SK-N-SH (cell line): Measurements from ENCODE around the gene ERVFRD-1. TPM values are rescaled to one million over a fixed set of nuclear protein-coding genes. Genes with fewer than 3 reads are reported as not detected.
A peak's percentile ranks its signal among the peaks of the same experiment; 100 is the strongest.

ENCODE experiments used
- CTCF ChIA-PET: fragments of 300-600, 350-600 bp; formaldehyde crosslinking; extraction: SDS; loops from one replicate; lab custom pipeline; 2021; lab: Yijun Ruan, JAX
- POLR2A ChIA-PET: fragments of 350-600 bp; sonication (Branson Sonifier 250); formaldehyde crosslinking; extraction: SDS; loops from one replicate; lab custom pipeline; 2020; ENCODE audit warnings: antibody characterized with exemption, inconsistent platforms; lab: Yijun Ruan, JAX
- DNase-seq: peaks from one replicate; pipeline ENCODE4 v3.0.0; 2012
- H2AFZ ChIP-seq: fragments of 200-600 bp; sonication (generic); 2 replicates; pipeline ENCODE4 v1.8.1; 2016; ENCODE audit warnings: antibody characterized with exemption, mild to moderate bottlenecking, low read depth
- H3F3A ChIP-seq: fragments of 200-600 bp; sonication (generic); replicated peaks from 2 replicates; pipeline ENCODE3; 2016; ENCODE audit warnings: antibody characterized with exemption, mild to moderate bottlenecking; ENCODE audit not compliant: insufficient read depth
- H3K27ac ChIP-seq, 2 experiments: fragments of 200-500 bp in 1 of 2; fragments of 200-600 bp in 1 of 2; sonication (Bioruptor generic) in 1 of 2; sonication (generic), shearing (Covaris generic) in 1 of 2; 2 replicates each; pipeline versions ENCODE4 v1.5.1 to v1.6.1; 2014 to 2016; ENCODE audit warnings: low read depth in 2 of 2, inconsistent platforms in 1 of 2, low read length in 1 of 2, mild to moderate bottlenecking in 1 of 2, mixed read lengths in 1 of 2
- H3K27me3 ChIP-seq: fragments of 200-600 bp; sonication (generic), shearing (Covaris generic); 2 replicates; pipeline ENCODE4 v1.6.1; 2016; ENCODE audit warnings: mixed run types; ENCODE audit not compliant: insufficient read depth
- H3K36me3 ChIP-seq, 2 experiments: fragments of 200-500 bp in 1 of 2; fragments of 200-600 bp in 1 of 2; sonication (Bioruptor generic) in 1 of 2; sonication (generic) in 1 of 2; replicated peaks in 1 of 2; 2 replicates each; pipeline versions ENCODE3 to v1.5.1; 2014 to 2016; ENCODE audit warnings: low read length in 1 of 2, mild to moderate bottlenecking in 1 of 2; ENCODE audit not compliant: insufficient read depth in 2 of 2, control insufficient read depth in 1 of 2
- H3K4me1 ChIP-seq, 2 experiments: fragments of 200-500 bp in 1 of 2; fragments of 200-600 bp in 1 of 2; sonication (Bioruptor generic) in 1 of 2; sonication (generic), shearing (Covaris generic) in 1 of 2; 2 replicates each; pipeline versions ENCODE4 v1.5.1 to v1.6.1; 2014 to 2016; ENCODE audit warnings: low read depth in 1 of 2, low read length in 1 of 2, mixed run types in 1 of 2; ENCODE audit not compliant: insufficient read depth in 2 of 2, control insufficient read depth in 1 of 2
- H3K4me2 ChIP-seq: fragments of 200-600 bp; sonication (generic), shearing (Covaris generic); 2 replicates; pipeline ENCODE4 v1.6.1; 2017; ENCODE audit warnings: mixed run types
- H3K4me3 ChIP-seq, 2 experiments: fragments of 200-500 bp in 1 of 2; fragments of 200-600 bp in 1 of 2; sonication (Bioruptor generic) in 1 of 2; sonication (generic), shearing (Covaris generic) in 1 of 2; 2 replicates each; pipeline versions ENCODE4 v1.5.1 to v1.8.1; 2014 to 2016; ENCODE audit warnings: low read depth in 2 of 2, inconsistent platforms in 1 of 2, low read length in 1 of 2, mild to moderate bottlenecking in 1 of 2, mixed read lengths in 1 of 2, moderate library complexity in 1 of 2
- H3K79me2 ChIP-seq: fragments of 200-600 bp; sonication (generic); 2 replicates; pipeline ENCODE4 v1.8.1; 2017; ENCODE audit warnings: mild to moderate bottlenecking; ENCODE audit not compliant: insufficient read depth
- H3K9ac ChIP-seq: fragments of 200-600 bp; sonication (generic); 2 replicates; pipeline ENCODE4 v1.6.1; 2017; ENCODE audit warnings: mixed run types
- H3K9me2 ChIP-seq: fragments of 200-600 bp; sonication (generic); 2 replicates; pipeline ENCODE4 v1.6.1; 2017; ENCODE audit warnings: mixed run types
- H3K9me3 ChIP-seq: fragments of 200-600 bp; sonication (generic); 2 replicates; pipeline ENCODE4 v1.6.1; 2017; ENCODE audit warnings: mixed run types, mild to moderate bottlenecking, moderate library complexity
- H4K20me1 ChIP-seq: fragments of 200-600 bp; sonication (generic); 2 replicates; pipeline ENCODE4 v1.6.1; 2017; ENCODE audit warnings: mild to moderate bottlenecking, mixed run types; ENCODE audit not compliant: insufficient read depth
- CHD2 ChIP-seq: fragments of 150-350 bp; IDR thresholded peaks from 2 replicates; pipeline ENCODE4 v1.6.1; 2018; ENCODE audit warnings: low read length; ENCODE audit not compliant: partially characterized antibody
- GABPA ChIP-seq: IDR thresholded peaks from 2 replicates; pipeline ENCODE4 v1.4.0; 2012; ENCODE audit warnings: low read depth, mild to moderate bottlenecking
- MAX ChIP-seq: IDR thresholded peaks from 2 replicates; pipeline ENCODE4 v1.4.0; 2012; ENCODE audit warnings: low read depth
- NRF1 ChIP-seq: IDR thresholded peaks from 2 replicates; pipeline ENCODE4 v1.6.1; 2012; ENCODE audit warnings: low read depth, mild to moderate bottlenecking, low read length
- PBX3 ChIP-seq: IDR thresholded peaks from 2 replicates; pipeline ENCODE4; 2012
- SMC3 ChIP-seq: IDR thresholded peaks from 2 replicates; pipeline ENCODE4 v1.6.1; 2012; ENCODE audit warnings: low read depth, low read length, improper control_type of control experiment
- ZBTB33 ChIP-seq: IDR thresholded peaks from 2 replicates; pipeline ENCODE4 v1.4.0; 2012; ENCODE audit warnings: low read depth, borderline replicate concordance
- WGBS: methylation state at CpG from one replicate; pipeline ENCODE4 v1.1.6; 2017; ENCODE audit warnings: low lambda C conversion rate; 5-methylcytosine and 5-hydroxymethylcytosine counted together
- polyA plus RNA-seq, 3 experiments: library from polyadenylated mRNA; depleted of rRNA; stranded (reverse); fragments of >200 nt; gene quantifications; 2 replicates each; pipeline ENCODE4 v1.2.3, GENCODE V29; 2012

The ERVFRD-1 gene
- polyA plus RNA-seq, 1 of the 3 experiments (the other 2 are of a cell fraction): not detected

- Histone ChIP-seq H3K36me3 (peaks cover 0 to 17% of the 10 kb centered on the region in 2 experiments), H3K27me3 (no peaks in the 10 kb centered on the region), H3K9ac (peak overlapping the region; percentile 93), H3K27ac (peak overlapping the region; percentile 90 to 95), H3K79me2 (peaks cover 58% of the 10 kb centered on the region), H3K4me3 (peak overlapping the region; percentile 86 to 87), H3F3A (peaks cover 16% of the 10 kb centered on the region), H3K4me1 (peaks cover 8 to 10% of the 10 kb centered on the region in 2 experiments; a peak in 3 of 4 replicates), H3K9me2 (no peaks in the 10 kb centered on the region), H3K4me2 (peak overlapping the region; percentile 91), H2AFZ (peak overlapping the region; percentile 89), H3K9me3 (no peaks in the 10 kb centered on the region), H4K20me1 (peaks cover 11% of the 10 kb centered on the region)
- ChIA-PET POLR2A (interaction anchor here (1.6 kb wide), 1 partner anchor 49 kb away, joined by 3 read pairs; no protein-coding TSS in a partner anchor), CTCF (interaction anchor here (0.8 to 1.4 kb wide), 5 partner anchors 57 to 460 kb away, joined by 3 to 6 read pairs (median 3); no protein-coding TSS in a partner anchor)
- TF ChIP-seq PBX3: no peak
- no peak for DNase-seq
- WGBS: 16% methylated on average over 7 of the region's 7 CpGs
These were observed 16.6 kb downstream of the ERVFRD-1 start for GRCh38 chr6:11094941-11095340.

GRCh38 chr6:11094411-11094851 lies 17.1 kb downstream of the ERVFRD-1 start:
- H3F3A ChIP-seq: peaks cover 16% of the 10 kb centered on the region
- H3K36me3 ChIP-seq: peaks cover 0 to 12% of the 10 kb centered on the region in 2 experiments
- no peaks in the 10 kb centered on the region for H3K9me2 ChIP-seq
- H3K27me3 ChIP-seq: no peaks in the 10 kb centered on the region
- ChIA-PET POLR2A (interaction anchor here (1.6 kb wide), 1 partner anchor 50 kb away, joined by 3 read pairs; no protein-coding TSS in a partner anchor), CTCF (interaction anchor here (0.8 to 1.4 kb wide), 5 partner anchors 57 to 461 kb away, joined by 3 to 6 read pairs (median 3); no protein-coding TSS in a partner anchor)
- 3% methylated on average over 12 of the region's 15 CpGs for WGBS
- no peaks in the 10 kb centered on the region for H3K9me3 ChIP-seq
- H3K4me2 ChIP-seq: peak overlapping the region; percentile 91
- H3K9ac ChIP-seq: peak overlapping the region; percentile 93
- peak; percentile 65 for DNase-seq
- H3K4me1 ChIP-seq: peaks cover 8 to 10% of the 10 kb centered on the region in 2 experiments; a peak in 3 of 4 replicates
- peak overlapping the region; percentile 90 to 95 for H3K27ac ChIP-seq
- peaks cover 53% of the 10 kb centered on the region for H3K79me2 ChIP-seq
- H2AFZ ChIP-seq: peak overlapping the region; percentile 89
- peak overlapping the region; percentile 86 to 87 for H3K4me3 ChIP-seq
- H4K20me1 ChIP-seq: peaks cover 11% of the 10 kb centered on the region
- TF ChIP-seq SMC3: no peak
- no peak for TF ChIP-seq CHD2
- no peak for TF ChIP-seq GABPA
- peak; percentile 73 for TF ChIP-seq MAX
- no peak for TF ChIP-seq NRF1
- TF ChIP-seq ZBTB33: no peak
